Pancreas (tissue), 10 donors: Measurements from ENCODE around the gene FDXACB1. TPM values are rescaled to one million over a fixed set of nuclear protein-coding genes. Genes with fewer than 3 reads are reported as not detected.

Experiments used
- ATAC-seq, 4 donors: fragments of 200-7000 bp; cut with Tn5 transposase; one replicate each; pipeline versions ENCODE4 v1.8.0 to v1.9.1; 2020; ENCODE audit warnings: mild to moderate bottlenecking in 4 of 4, moderate library complexity in 4 of 4
- DNase-seq, 6 donors: peaks; one replicate each; pipeline ENCODE4 v3.0.0-alpha.2; 2020
- FAIRE-seq: peaks from 2 replicates; lab custom pipeline; 2012; peaks lifted over from hg19 to GRCh38; lab: Jason Lieb, UNC
- H3K27ac ChIP-seq, 4 donors: fragments of 200-600 bp; sonication (generic); 1 replicate in 3 of 4; 2 replicates in 1 of 4; pipeline versions ENCODE4 v1.5.0 to v1.8.0; 2020
- H3K27me3 ChIP-seq, 4 donors: fragments of 200-600 bp; one replicate each; pipeline ENCODE4 v1.8.0; 2021
- H3K36me3 ChIP-seq, 3 donors: fragments of 200-600 bp; sonication (generic) in 1 of 3; one replicate each; pipeline versions ENCODE4 v1.5.0 to v1.8.0; 2020 to 2021
- H3K4me1 ChIP-seq, 3 donors: fragments of 200-600 bp; one replicate each; pipeline ENCODE4 v1.8.0; 2021
- H3K4me3 ChIP-seq, 4 donors: fragments of 200-600 bp; sonication (generic) in 2 of 4; one replicate each; pipeline versions ENCODE4 v1.5.0 to v1.8.0; 2020 to 2021
- H3K9me3 ChIP-seq, 4 donors: fragments of 200-600 bp; one replicate each; pipeline ENCODE4 v1.8.0; 2021
- WGBS, 2 donors: extraction: QIAGEN DNeasy Blood & Tissue Kit; methylation state at CpG; one replicate each; pipeline ENCODE4 v1.1.7; 2013; 5-methylcytosine and 5-hydroxymethylcytosine counted together
- intact Hi-C, 3 donors: fragments of 100-400 bp; cut with DNase I; formaldehyde crosslinking; loops; one replicate each; pipeline versions ENCODE4 v1.11.1 to v1.14.2; 2022
- polyA plus RNA-seq, 2 donors: library from polyadenylated mRNA; stranded (reverse); fragments of 200-250 nt; gene quantifications; one replicate each; pipeline ENCODE4 v1.2.3, GENCODE V29; 2013
- total RNA-seq, 6 donors: library from RNA; stranded (reverse); fragmentation: NEBNext Ultra II Directional in 4 of 6; extraction: Animal tissue kit (Norgen Biotek cat#: 25700) in 4 of 6; gene quantifications; one replicate each; pipeline versions ENCODE4 v1.2.1 to v1.2.4, GENCODE V29; 2021 to 2023
- TF ChIP-seq, protein P1 (sequence below), 4 donors: fragments of 200-600 bp; sonication (generic) in 3 of 4; IDR thresholded peaks; one replicate each; pipeline versions ENCODE4 v1.5.0 to v1.8.0; 2021; ENCODE audit warnings: antibody characterized with exemption in 4 of 4
- donor health status: healthy with polysubstance abuse.
- donor health status: DM: no; HTN: no; CAD: no; lungs with moderate emphysema.
- donor health status: DM: no; HTN: no; CAD: no.
- donor health status: control.
- donor health status: control.
- donor health status: Bipolar disorder and iron deficiency.
- donor health status: DM: yes; HTN: yes; CAD: no.
- donor health status: DM: no; HTN: no; CAD: no.
- donor health status: DM: no; HTN: no; CAD: no.
- donor health status: DM: yes; HTN: yes; CAD: no.

The FDXACB1 gene
- total and polyA plus RNA-seq, 8 donors: 0.51 to 2.1 (median 1.2) TPM

DNA sequence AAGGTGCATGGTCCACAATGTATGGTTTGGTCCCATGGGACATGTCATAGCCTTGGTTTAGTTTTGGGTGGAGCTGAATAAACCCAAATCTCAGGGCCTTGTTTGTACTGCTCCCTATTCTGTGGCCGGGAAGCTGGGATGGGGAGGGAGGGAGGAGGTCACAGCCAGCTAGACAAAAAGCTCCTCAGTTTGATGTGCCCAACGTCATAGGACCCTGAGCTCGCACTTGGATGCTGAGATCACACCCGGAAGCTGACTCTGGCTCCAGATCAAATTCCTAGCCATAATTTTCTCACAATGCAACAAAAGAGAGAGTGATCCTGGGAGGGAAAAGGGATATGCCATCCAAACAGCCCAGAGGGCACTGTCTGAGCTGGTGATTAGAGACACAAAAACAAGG, 35.0 kb upstream of the FDXACB1 start:
- Histone ChIP-seq H3K27me3 (no peaks in the 10 kb centered on the region), H3K27ac (peak overlapping the region; percentile 49 to 71 (median 62)), H3K4me3 (no peak overlapping the region), H3K36me3 (no peaks in the 10 kb centered on the region), H3K4me1 (peaks cover 24 to 26% (median 24%) of the 10 kb centered on the region in 3 donors), H3K9me3 (no peaks in the 10 kb centered on the region)
- peak in 2 of 6 donors; percentile 48 to 51 for DNase-seq
- TF ChIP-seq, protein P1, sequence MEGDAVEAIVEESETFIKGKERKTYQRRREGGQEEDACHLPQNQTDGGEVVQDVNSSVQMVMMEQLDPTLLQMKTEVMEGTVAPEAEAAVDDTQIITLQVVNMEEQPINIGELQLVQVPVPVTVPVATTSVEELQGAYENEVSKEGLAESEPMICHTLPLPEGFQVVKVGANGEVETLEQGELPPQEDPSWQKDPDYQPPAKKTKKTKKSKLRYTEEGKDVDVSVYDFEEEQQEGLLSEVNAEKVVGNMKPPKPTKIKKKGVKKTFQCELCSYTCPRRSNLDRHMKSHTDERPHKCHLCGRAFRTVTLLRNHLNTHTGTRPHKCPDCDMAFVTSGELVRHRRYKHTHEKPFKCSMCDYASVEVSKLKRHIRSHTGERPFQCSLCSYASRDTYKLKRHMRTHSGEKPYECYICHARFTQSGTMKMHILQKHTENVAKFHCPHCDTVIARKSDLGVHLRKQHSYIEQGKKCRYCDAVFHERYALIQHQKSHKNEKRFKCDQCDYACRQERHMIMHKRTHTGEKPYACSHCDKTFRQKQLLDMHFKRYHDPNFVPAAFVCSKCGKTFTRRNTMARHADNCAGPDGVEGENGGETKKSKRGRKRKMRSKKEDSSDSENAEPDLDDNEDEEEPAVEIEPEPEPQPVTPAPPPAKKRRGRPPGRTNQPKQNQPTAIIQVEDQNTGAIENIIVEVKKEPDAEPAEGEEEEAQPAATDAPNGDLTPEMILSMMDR (IDR thresholded peaks at IDR 0.05): no peak
- intact Hi-C loops: no loop called here
- WGBS, 2 donors: 39 to 53% methylated on average over 4 of the region's 4 CpGs
- peak in 2 of 4 donors; percentile 7 to 23 for ATAC-seq
- FAIRE-seq: no peak

DNA sequence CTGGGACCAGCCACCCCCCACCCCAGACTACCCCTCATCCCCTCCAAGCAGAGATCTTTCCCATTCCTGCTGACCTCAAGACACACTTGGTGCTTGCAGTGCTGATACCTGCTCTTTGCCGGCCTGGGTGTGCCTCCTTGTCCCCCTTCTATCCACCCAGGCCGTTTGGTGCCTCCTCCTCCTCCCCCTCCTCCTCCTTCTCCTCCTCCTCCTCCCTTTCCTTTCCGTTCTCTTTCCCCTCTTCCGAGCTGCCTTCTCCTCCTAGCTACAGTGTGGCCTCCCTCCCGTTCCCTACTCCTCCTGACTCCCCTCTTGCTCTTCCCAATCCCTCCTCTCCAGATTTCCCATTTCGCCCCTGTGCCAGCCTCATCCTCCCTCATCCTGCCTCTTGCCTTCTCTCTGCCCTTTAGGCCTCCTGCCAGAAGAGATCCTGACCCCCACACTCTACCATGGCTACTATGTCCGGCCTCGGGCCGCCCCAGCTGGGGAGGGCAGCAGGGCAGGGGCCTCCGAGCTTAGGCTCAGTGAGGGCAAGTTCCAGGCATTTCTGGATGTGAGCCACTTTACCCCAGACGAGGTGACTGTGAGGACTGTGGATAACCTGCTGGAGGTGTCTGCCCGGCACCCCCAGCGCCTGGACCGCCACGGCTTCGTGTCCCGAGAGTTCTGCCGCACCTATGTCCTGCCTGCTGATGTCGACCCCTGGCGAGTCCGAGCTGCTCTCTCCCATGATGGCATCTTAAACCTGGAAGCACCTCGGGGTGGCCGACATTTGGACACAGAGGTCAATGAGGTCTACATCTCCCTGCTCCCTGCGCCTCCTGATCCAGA, 34.3 kb upstream of the FDXACB1 start:
- TF ChIP-seq, protein P1 (IDR thresholded peaks at IDR 0.05): no peak
- H3K9me3 ChIP-seq: no peaks in the 10 kb centered on the region
- peak overlapping the region; percentile 17 to 71 (median 50) for H3K27ac ChIP-seq
- ATAC-seq (no peak), DNase-seq (peak in 1 of 6 donors; percentile 62), FAIRE-seq (no peak)
- peaks cover 22 to 24% (median 23%) of the 10 kb centered on the region in 3 donors for H3K4me1 ChIP-seq
- 76 to 80% methylated on average over 24 of the region's 24 CpGs for WGBS, 2 donors
- H3K36me3 ChIP-seq: no peaks in the 10 kb centered on the region
- H3K27me3 ChIP-seq: no peaks in the 10 kb centered on the region
- intact Hi-C loops: no loop called here
- H3K4me3 ChIP-seq: peak overlapping the region in 1 of 4 donors; percentile 15

DNA sequence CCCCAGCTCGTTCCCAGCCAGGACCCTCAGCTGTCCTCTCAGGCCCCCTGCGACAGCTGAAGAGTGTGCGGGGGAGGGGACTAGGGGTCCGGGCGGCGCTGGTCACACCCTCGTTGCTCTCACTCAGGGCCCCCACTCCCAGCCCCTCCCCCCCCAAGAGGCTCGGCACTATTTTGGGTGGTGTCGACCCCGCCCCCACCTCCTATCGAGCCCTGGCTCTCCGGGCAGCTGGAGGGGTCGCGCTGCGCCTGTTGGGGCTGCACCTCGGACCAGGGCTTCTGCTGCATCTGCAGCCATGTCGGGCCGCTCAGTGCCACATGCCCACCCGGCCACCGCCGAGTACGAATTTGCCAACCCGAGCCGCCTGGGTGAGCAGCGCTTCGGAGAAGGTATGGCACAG, 33.6 kb upstream of the FDXACB1 start, which contains the start of gene HSPB2:
TSS of gene HSPB2 (plus strand) at position 200 of the 400 bp plus-strand sequence. CDS start at position 296, 96 bp downstream.
- Histone ChIP-seq H3K27ac (peak within 1 kb of the TSS; percentile 50 to 74 (median 66)), H3K9me3 (no peaks in the 10 kb centered on the region), H3K27me3 (no peaks in the 10 kb centered on the region), H3K36me3 (no peaks in the 10 kb centered on the region), H3K4me1 (peaks cover 15 to 17% (median 16%) of the 10 kb centered on the region in 3 donors), H3K4me3 (peak within 1 kb of the TSS in 2 of 4 donors; percentile 15 to 20)
- FAIRE-seq: no peak
- peak in 3 of 6 donors; percentile 42 to 66 (median 58) for DNase-seq
- intact Hi-C loops: no loop called here
- ATAC-seq: no peak
- TF ChIP-seq, protein P1 (IDR thresholded peaks at IDR 0.05): no peak
- WGBS, 2 donors: 45% methylated on average over 15 to 26 of the region's 26 CpGs

DNA sequence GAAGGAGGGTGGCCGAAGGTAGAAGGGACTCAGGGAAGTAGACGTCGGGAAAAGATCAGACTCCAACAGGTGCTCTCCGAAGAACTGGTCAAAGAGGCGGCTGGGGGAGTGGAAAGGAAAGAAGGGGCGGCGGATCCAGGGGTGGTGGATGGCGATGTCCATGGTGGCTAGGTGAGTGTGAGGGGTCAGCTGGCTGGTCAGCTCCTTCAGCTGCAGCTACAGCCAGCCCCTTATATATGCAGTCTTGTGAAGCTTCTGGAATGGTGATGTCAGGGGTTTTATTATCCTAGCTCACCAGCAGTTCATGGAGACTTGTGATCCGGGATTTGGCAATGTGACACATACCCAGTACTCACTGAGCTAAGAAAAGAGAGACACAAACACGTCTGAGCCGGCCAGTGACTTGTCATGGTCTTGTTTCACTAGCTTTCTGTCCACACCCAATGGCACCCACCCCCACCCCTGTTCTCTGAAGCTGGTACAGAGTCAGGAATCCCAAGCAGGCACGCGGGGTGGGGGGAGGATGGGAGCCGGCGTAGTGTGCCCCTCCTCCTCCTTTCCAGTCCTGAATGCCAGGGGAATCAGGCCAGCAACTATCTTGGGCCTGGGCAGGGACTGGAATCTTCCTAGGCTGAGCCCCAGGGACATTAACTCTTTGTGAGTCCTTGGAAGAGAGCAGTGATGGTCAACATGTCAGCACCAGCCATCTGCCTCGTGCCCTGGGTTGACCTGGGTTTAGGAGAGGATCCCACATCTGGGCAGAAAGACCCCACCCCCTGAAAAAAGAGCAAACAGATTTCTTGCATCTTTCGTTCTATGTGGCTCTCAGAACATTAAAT, 32.8 kb upstream of the FDXACB1 start, which contains the start of gene CRYAB:
TSS of gene CRYAB (minus strand) at position 208 of the 839 bp plus-strand sequence. CDS start at position 162, 46 bp downstream.
- peak; percentile 13 for FAIRE-seq
- TF ChIP-seq, protein P1 (IDR thresholded peaks at IDR 0.05): no peak
- DNase-seq: peak; percentile 56 to 68 (median 66)
- no peaks in the 10 kb centered on the region for H3K9me3 ChIP-seq
- H3K4me3 ChIP-seq: peak within 1 kb of the TSS in 2 of 4 donors; percentile 15 to 20
- intact Hi-C loops: no loop called here
- WGBS, 2 donors: 20 to 29% methylated on average over 17 of the region's 17 CpGs
- peak within 1 kb of the TSS; percentile 50 to 74 (median 66) for H3K27ac ChIP-seq
- peak; percentile 64 to 79 (median 72) for ATAC-seq
- H3K4me1 ChIP-seq: peaks cover 15 to 16% (median 16%) of the 10 kb centered on the region in 3 donors
- H3K27me3 ChIP-seq: no peaks in the 10 kb centered on the region
- H3K36me3 ChIP-seq: no peaks in the 10 kb centered on the region
